Astrocyte (in vitro differentiated cells and primary cell): ENCODE measurements around the gene TAX1BP3. TPM values are rescaled to one million over a fixed set of nuclear protein-coding genes. Genes with fewer than 3 reads are reported as not detected.

ENCODE experiments used
- DNase-seq: peaks from one replicate; pipeline ENCODE4 v3.0.0-alpha.2; 2010; ENCODE audit warnings: low read depth
- FAIRE-seq: peaks from 2 replicates; lab custom pipeline; 2011; peaks lifted over from hg19 to GRCh38; lab: Jason Lieb, UNC
- H2AFZ ChIP-seq: 2 replicates; pipeline ENCODE4 v1.6.0; 2012; ENCODE audit warnings: low read depth, low read length, inconsistent platforms
- H3K27ac ChIP-seq: 2 replicates; pipeline ENCODE4 v1.5.1; 2011; ENCODE audit warnings: low read depth, low read length, inconsistent platforms
- H3K27me3 ChIP-seq: 2 replicates; pipeline ENCODE4 v1.6.0; 2011; ENCODE audit warnings: low read length, inconsistent platforms; ENCODE audit not compliant: insufficient read depth
- H3K36me3 ChIP-seq: 2 replicates; pipeline ENCODE4 v1.5.1; 2011; ENCODE audit warnings: low read length, inconsistent platforms; ENCODE audit not compliant: insufficient read depth
- H3K4me1 ChIP-seq: 2 replicates; pipeline ENCODE4 v1.5.1; 2011; ENCODE audit warnings: low read length, inconsistent platforms; ENCODE audit not compliant: insufficient read depth
- H3K4me2 ChIP-seq: 2 replicates; pipeline ENCODE4 v1.6.0; 2012; ENCODE audit warnings: low read length, inconsistent platforms
- H3K4me3 ChIP-seq: 2 replicates; pipeline ENCODE4 v1.5.1; 2011; ENCODE audit warnings: low read depth, mild to moderate bottlenecking, low read length, inconsistent platforms; ENCODE audit not compliant: insufficient read depth
- H3K79me2 ChIP-seq: 2 replicates; pipeline ENCODE4 v1.6.0; 2012; ENCODE audit warnings: mild to moderate bottlenecking, low read length, inconsistent platforms; ENCODE audit not compliant: insufficient read depth
- H3K9ac ChIP-seq: 2 replicates; pipeline ENCODE4 v1.6.0; 2012; ENCODE audit warnings: mild to moderate bottlenecking, low read length, inconsistent platforms
- H3K9me3 ChIP-seq: 2 replicates; pipeline ENCODE4 v1.5.1; 2012; ENCODE audit warnings: low read depth, mild to moderate bottlenecking, low read length, inconsistent platforms; ENCODE audit not compliant: insufficient read depth
- H4K20me1 ChIP-seq: 2 replicates; pipeline ENCODE4 v1.6.0; 2012; ENCODE audit warnings: low read length, inconsistent platforms; ENCODE audit not compliant: insufficient read depth
- H3K27ac Mint-ChIP-seq: one replicate; pipeline ENCODE4 v1.8.0; 2021; ENCODE audit warnings: mild to moderate bottlenecking, mixed read lengths; ENCODE audit not compliant: unreplicated experiment
- H3K27me3 Mint-ChIP-seq: one replicate; pipeline ENCODE4 v1.8.0; 2021; ENCODE audit warnings: low read depth, mixed read lengths; ENCODE audit not compliant: unreplicated experiment
- H3K36me3 Mint-ChIP-seq: one replicate; pipeline ENCODE4 v1.8.0; 2021; ENCODE audit warnings: low read depth, mixed read lengths; ENCODE audit not compliant: unreplicated experiment
- H3K4me1 Mint-ChIP-seq: one replicate; pipeline ENCODE4 v1.8.0; 2021; ENCODE audit warnings: low read depth, mixed read lengths; ENCODE audit not compliant: unreplicated experiment
- H3K4me3 Mint-ChIP-seq: one replicate; pipeline ENCODE4 v1.8.0; 2021; ENCODE audit warnings: mild to moderate bottlenecking, moderate library complexity, mixed read lengths; ENCODE audit not compliant: unreplicated experiment
- H3K9me3 Mint-ChIP-seq: one replicate; pipeline ENCODE4 v1.8.0; 2021; ENCODE audit warnings: mild to moderate bottlenecking, mixed read lengths; ENCODE audit not compliant: unreplicated experiment
- EZH2 ChIP-seq: IDR thresholded peaks from 2 replicates; pipeline ENCODE4 v1.6.1; 2012; ENCODE audit warnings: mild to moderate bottlenecking, low read length, inconsistent platforms; ENCODE audit not compliant: insufficient read depth
- total RNA-seq: library from RNA; stranded (reverse); gene quantifications from 2 replicates; pipeline ENCODE4 v1.2.1, GENCODE V29; 2021
- TF ChIP-seq, protein P1 (sequence below): IDR thresholded peaks from 2 replicates; pipeline ENCODE4 v1.5.1; 2011; ENCODE audit warnings: low read depth, mild to moderate bottlenecking, inconsistent platforms, low read length, moderate library complexity; ENCODE audit not compliant: insufficient read depth

TAX1BP3 gene
- total RNA-seq, 1 donor from 2014 or later: 194 TPM

DNA sequence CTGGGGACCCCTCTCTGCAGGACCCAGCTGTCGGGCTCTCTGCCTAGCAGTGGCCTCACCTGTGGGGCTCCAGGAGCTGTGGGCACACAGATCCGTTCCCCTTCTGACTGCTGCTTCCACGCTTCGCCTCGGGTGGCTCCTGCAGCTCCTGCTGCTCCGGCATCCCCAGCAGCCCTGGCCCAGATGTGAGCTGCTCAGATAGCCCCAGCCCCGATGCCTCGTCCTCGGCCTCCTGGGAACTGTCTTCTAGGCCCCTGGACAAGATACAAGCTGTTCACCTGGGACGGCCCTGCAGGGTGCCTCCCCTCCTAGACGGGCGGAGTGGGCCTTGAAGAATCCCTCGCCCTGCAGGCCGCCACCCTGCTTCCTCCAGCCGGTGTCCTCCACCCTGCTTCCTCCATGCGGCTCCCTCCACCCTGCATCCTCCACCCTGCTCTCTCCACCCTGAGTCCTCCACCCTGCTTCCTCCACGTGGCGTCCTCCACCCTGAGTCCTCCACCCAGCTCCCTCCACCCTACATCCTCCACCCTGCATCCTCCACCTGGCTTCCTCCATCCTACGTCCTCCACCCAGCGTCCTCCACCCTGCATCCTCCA lies 11.3 kb upstream of the TAX1BP3 start:
- Histone ChIP-seq H2AFZ (no peak overlapping the region), H3K4me3 (no peak overlapping the region), H4K20me1 (no peaks in the 10 kb centered on the region), H3K27me3 (peaks cover 10% of the 10 kb centered on the region), H3K4me2 (no peak overlapping the region), H3K9ac (no peak overlapping the region), H3K36me3 (no peaks in the 10 kb centered on the region), H3K4me1 (peaks cover 10% of the 10 kb centered on the region), H3K9me3 (no peaks in the 10 kb centered on the region), H3K79me2 (no peaks in the 10 kb centered on the region), H3K27ac (no peak overlapping the region)
- Mint-ChIP-seq H3K36me3 (peaks cover 7% of the 10 kb centered on the region), H3K4me1 (peaks cover 11% of the 10 kb centered on the region), H3K27me3 (peaks cover 17% of the 10 kb centered on the region), H3K9me3 (no peaks in the 10 kb centered on the region), H3K27ac (no peak overlapping the region), H3K4me3 (no peak overlapping the region)
- FAIRE-seq (no peak), DNase-seq (no peak)
- TF ChIP-seq, protein P1, sequence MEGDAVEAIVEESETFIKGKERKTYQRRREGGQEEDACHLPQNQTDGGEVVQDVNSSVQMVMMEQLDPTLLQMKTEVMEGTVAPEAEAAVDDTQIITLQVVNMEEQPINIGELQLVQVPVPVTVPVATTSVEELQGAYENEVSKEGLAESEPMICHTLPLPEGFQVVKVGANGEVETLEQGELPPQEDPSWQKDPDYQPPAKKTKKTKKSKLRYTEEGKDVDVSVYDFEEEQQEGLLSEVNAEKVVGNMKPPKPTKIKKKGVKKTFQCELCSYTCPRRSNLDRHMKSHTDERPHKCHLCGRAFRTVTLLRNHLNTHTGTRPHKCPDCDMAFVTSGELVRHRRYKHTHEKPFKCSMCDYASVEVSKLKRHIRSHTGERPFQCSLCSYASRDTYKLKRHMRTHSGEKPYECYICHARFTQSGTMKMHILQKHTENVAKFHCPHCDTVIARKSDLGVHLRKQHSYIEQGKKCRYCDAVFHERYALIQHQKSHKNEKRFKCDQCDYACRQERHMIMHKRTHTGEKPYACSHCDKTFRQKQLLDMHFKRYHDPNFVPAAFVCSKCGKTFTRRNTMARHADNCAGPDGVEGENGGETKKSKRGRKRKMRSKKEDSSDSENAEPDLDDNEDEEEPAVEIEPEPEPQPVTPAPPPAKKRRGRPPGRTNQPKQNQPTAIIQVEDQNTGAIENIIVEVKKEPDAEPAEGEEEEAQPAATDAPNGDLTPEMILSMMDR: no peak
- no peak for TF ChIP-seq EZH2

DNA sequence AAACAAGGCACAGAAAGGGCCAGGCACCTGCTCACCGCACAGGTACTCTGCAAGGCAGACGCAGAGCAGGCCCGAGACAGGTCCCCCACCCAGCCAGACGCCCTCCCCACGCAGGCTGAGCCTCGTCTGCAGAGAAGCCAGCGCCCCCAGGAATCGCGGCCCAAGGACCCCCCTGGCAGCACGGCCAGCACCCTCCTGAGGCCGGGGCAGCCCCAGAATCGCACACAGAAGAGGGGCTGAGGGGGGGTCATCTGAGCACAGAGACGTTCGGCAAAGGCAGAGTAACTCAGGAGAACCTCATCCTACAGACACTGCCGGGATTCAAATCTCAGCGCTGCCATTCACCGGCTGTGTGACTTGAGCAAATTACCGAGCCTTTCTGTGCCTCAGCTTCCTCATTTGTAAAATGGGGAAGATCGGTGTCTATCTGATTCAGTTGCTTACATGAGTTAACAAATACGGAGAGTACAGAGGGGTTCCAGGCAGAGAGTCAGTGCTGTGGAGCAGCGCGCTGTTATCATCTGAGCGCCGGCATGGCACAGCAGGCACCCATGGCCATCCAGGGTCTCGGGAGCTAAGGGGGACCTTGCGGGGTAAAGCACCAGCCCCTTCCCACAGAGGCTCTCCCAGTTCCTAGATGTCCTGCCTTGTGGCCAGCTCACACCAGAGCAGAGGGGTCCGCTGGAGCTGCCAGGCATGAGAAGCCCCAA lies 10.6 kb upstream of the TAX1BP3 start:
- Histone ChIP-seq H3K36me3 (no peaks in the 10 kb centered on the region), H3K4me2 (peak overlapping the region; percentile 25), H3K4me3 (no peak overlapping the region), H3K9me3 (no peaks in the 10 kb centered on the region), H3K4me1 (peaks cover 10% of the 10 kb centered on the region), H4K20me1 (no peaks in the 10 kb centered on the region), H3K27ac (no peak overlapping the region), H2AFZ (no peak overlapping the region), H3K9ac (no peak overlapping the region), H3K27me3 (peaks cover 6% of the 10 kb centered on the region), H3K79me2 (no peaks in the 10 kb centered on the region)
- peaks cover 11% of the 10 kb centered on the region for H3K4me1 Mint-ChIP-seq
- no peak overlapping the region for H3K4me3 Mint-ChIP-seq
- FAIRE-seq: no peak
- H3K27ac Mint-ChIP-seq: no peak overlapping the region
- H3K9me3 Mint-ChIP-seq: no peaks in the 10 kb centered on the region
- H3K36me3 Mint-ChIP-seq: peaks cover 7% of the 10 kb centered on the region
- DNase-seq: no peak
- TF ChIP-seq, protein P1: no peak
- TF ChIP-seq EZH2: no peak
- H3K27me3 Mint-ChIP-seq: peaks cover 17% of the 10 kb centered on the region
